Measurements from ENCODE around the gene TSC22D2.

TSC22D2 gene

GRCh38 chr3:150373234-150373875 lies 34.7 kb upstream of the TSC22D2 start:
- TF ChIP-seq CEBPB (IDR thresholded peaks at IDR 0.05) (no peak), MAX (IDR thresholded peaks at IDR 0.05) (no peak), ZBTB7A (IDR thresholded peaks at IDR 0.05; ENCODE audit: low read depth) (no peak), TEAD4 (IDR thresholded peaks at IDR 0.05) (no peak), EP300 (IDR thresholded peaks at IDR 0.05; ENCODE audit: borderline replicate concordance) (no peak), YY1 (IDR thresholded peaks at IDR 0.05; ENCODE audit: low read depth) (no peak), EGR1 (IDR thresholded peaks at IDR 0.05) (no peak), REST (IDR thresholded peaks at IDR 0.05; ENCODE audit: low read depth) (no peak), FOXM1 (IDR thresholded peaks at IDR 0.05; ENCODE audit: borderline replicate concordance, low read depth) (no peak), NFIC (IDR thresholded peaks at IDR 0.05) (no peak), TCF12 (IDR thresholded peaks at IDR 0.05; ENCODE audit: low read depth) (no peak), RAD21 (IDR thresholded peaks at IDR 0.05; ENCODE audit: low read depth) (no peak), CREB1 (IDR thresholded peaks at IDR 0.05; ENCODE audit: low read depth) (no peak), USF1 (IDR thresholded peaks at IDR 0.05) (no peak), TAF1 (IDR thresholded peaks at IDR 0.05; ENCODE audit: low read depth) (no peak)

- TF ChIP-seq EGR1 (IDR thresholded peaks at IDR 0.05) (no peak), CREB1 (IDR thresholded peaks at IDR 0.05; ENCODE audit: low read depth) (no peak), MAX (IDR thresholded peaks at IDR 0.05) (no peak), USF1 (IDR thresholded peaks at IDR 0.05) (no peak), RAD21 (IDR thresholded peaks at IDR 0.05; ENCODE audit: low read depth) (no peak), EP300 (IDR thresholded peaks at IDR 0.05; ENCODE audit: borderline replicate concordance) (no peak), YY1 (IDR thresholded peaks at IDR 0.05; ENCODE audit: low read depth) (no peak), TEAD4 (IDR thresholded peaks at IDR 0.05) (no peak), FOXM1 (IDR thresholded peaks at IDR 0.05; ENCODE audit: borderline replicate concordance, low read depth) (no peak), ZBTB7A (IDR thresholded peaks at IDR 0.05; ENCODE audit: low read depth) (no peak), REST (IDR thresholded peaks at IDR 0.05; ENCODE audit: low read depth) (no peak), NFIC (IDR thresholded peaks at IDR 0.05) (no peak), TAF1 (IDR thresholded peaks at IDR 0.05; ENCODE audit: low read depth) (no peak), CEBPB (IDR thresholded peaks at IDR 0.05) (no peak), TCF12 (IDR thresholded peaks at IDR 0.05; ENCODE audit: low read depth) (no peak)
These were observed 33.1 kb upstream of the TSC22D2 start for GRCh38 chr3:150374975-150375374.

- TF ChIP-seq EGR1 (IDR thresholded peaks at IDR 0.05) = no peak
- 0 out of 2 replicates have a peak, but pooled peaks have one; percentile 26 for TF ChIP-seq USF1 (IDR thresholded peaks at IDR 0.05)
- TF ChIP-seq NFIC (IDR thresholded peaks at IDR 0.05) = peak; percentile 69
- no peak for TF ChIP-seq TCF12 (IDR thresholded peaks at IDR 0.05; ENCODE audit: low read depth)
- TF ChIP-seq MAX (IDR thresholded peaks at IDR 0.05) = peak; percentile 21; the same call in 1 of the 2 replicates
- TF ChIP-seq CEBPB (IDR thresholded peaks at IDR 0.05) = peak; percentile 93
These were observed 31.9 kb upstream of the TSC22D2 start for GRCh38 chr3:150376001-150376848.

GRCh38 chr3:150377601-150378300 lies 30.3 kb upstream of the TSC22D2 start:
- TF ChIP-seq EP300 (IDR thresholded peaks at IDR 0.05; ENCODE audit: borderline replicate concordance) (no peak), NFIC (IDR thresholded peaks at IDR 0.05) (no peak), CEBPB (IDR thresholded peaks at IDR 0.05) (no peak), TEAD4 (IDR thresholded peaks at IDR 0.05) (no peak), EGR1 (IDR thresholded peaks at IDR 0.05) (no peak), USF1 (IDR thresholded peaks at IDR 0.05) (no peak), YY1 (IDR thresholded peaks at IDR 0.05; ENCODE audit: low read depth) (no peak), TAF1 (IDR thresholded peaks at IDR 0.05; ENCODE audit: low read depth) (no peak), FOXM1 (IDR thresholded peaks at IDR 0.05; ENCODE audit: borderline replicate concordance, low read depth) (no peak), REST (IDR thresholded peaks at IDR 0.05; ENCODE audit: low read depth) (no peak), MAX (IDR thresholded peaks at IDR 0.05) (no peak)
